Caco-2 (cell line): ENCODE data around the gene SPTBN1. TPM values are rescaled to one million over a fixed set of nuclear protein-coding genes. Genes with fewer than 3 reads are reported as not detected.
A peak's percentile ranks its signal among the peaks of the same experiment; 100 is the strongest.

ENCODE experiments used
- BruUV-seq: library from RNA; stranded (reverse); fragments of 400-500 nt; replicated peaks from 2 replicates; lab custom pipeline; 2021; lab: Mats Ljungman, UMichigan
- CTCF ChIA-PET: fragments of 300-600 bp; sonication (Branson Sonifier 250); formaldehyde crosslinking; loops from one replicate; lab custom pipeline; 2022; ENCODE audit warnings: antibody characterized with exemption; lab: Charles Lee
- POLR2A ChIA-PET: fragments of 300-600 bp; sonication (Branson Sonifier 250); formaldehyde crosslinking; loops from one replicate; lab custom pipeline; 2022; ENCODE audit warnings: antibody characterized with exemption; lab: Charles Lee
- DNase-seq, 2 experiments: peaks; one replicate each; pipeline versions ENCODE4 v3.0.0 to v3.0.0-alpha.2; 2020 to 2022
- H3K27me3 ChIP-seq: replicated peaks from 2 replicates; pipeline ENCODE4 v1.6.0; 2011; ENCODE audit warnings: low read length; ENCODE audit not compliant: control insufficient read depth, insufficient read depth
- H3K36me3 ChIP-seq: 2 replicates; pipeline ENCODE4 v1.5.1; 2011; ENCODE audit warnings: low read length; ENCODE audit not compliant: control insufficient read depth, insufficient read depth
- H3K4me1 ChIP-seq: fragments of 250-450 bp; sonication (Bioruptor Pico); 2 replicates; pipeline ENCODE4 v1.5.1; 2020; ENCODE audit warnings: mild to moderate bottlenecking
- H3K4me3 ChIP-seq: 2 replicates; pipeline ENCODE4 v1.5.1; 2011; ENCODE audit warnings: low read depth, mild to moderate bottlenecking, control low read depth, low read length
- H3K9me3 ChIP-seq: fragments of 250-450 bp; sonication (Bioruptor Pico); 2 replicates; pipeline ENCODE4 v1.5.1; 2020; ENCODE audit warnings: mild to moderate bottlenecking, moderate library complexity
- H3K27ac Mint-ChIP-seq: one replicate; pipeline ENCODE4 v1.8.0; 2022; ENCODE audit warnings: mixed read lengths; ENCODE audit not compliant: unreplicated experiment
- H3K27me3 Mint-ChIP-seq: one replicate; pipeline ENCODE4 v1.8.0; 2022; ENCODE audit warnings: mixed read lengths; ENCODE audit not compliant: insufficient read depth, unreplicated experiment
- H3K36me3 Mint-ChIP-seq: one replicate; pipeline ENCODE4 v1.8.0; 2022; ENCODE audit warnings: mild to moderate bottlenecking, mixed read lengths; ENCODE audit not compliant: insufficient read depth, unreplicated experiment
- H3K4me1 Mint-ChIP-seq: one replicate; pipeline ENCODE4 v1.8.0; 2022; ENCODE audit warnings: low read depth, mixed read lengths; ENCODE audit not compliant: unreplicated experiment
- H3K4me3 Mint-ChIP-seq: one replicate; pipeline ENCODE4 v1.8.0; 2022; ENCODE audit warnings: mild to moderate bottlenecking, moderate library complexity, mixed read lengths; ENCODE audit not compliant: unreplicated experiment
- H3K9me3 Mint-ChIP-seq: one replicate; pipeline ENCODE4 v1.8.0; 2022; ENCODE audit warnings: mixed read lengths; ENCODE audit not compliant: unreplicated experiment
- CTCF ChIP-seq, 2 experiments: fragments of 200-600 bp in 1 of 2; IDR thresholded peaks; 1 replicate in 1 of 2; 2 replicates in 1 of 2; pipeline versions ENCODE4 v1.5.1 to v1.8.0; 2011 to 2022; ENCODE audit warnings: antibody characterized with exemption in 1 of 2, control low read depth in 1 of 2, inconsistent platforms in 1 of 2, low read depth in 1 of 2, low read length in 1 of 2, mild to moderate bottlenecking in 1 of 2, moderate library complexity in 1 of 2; ENCODE audit not compliant: insufficient read depth in 1 of 2, severe bottlenecking in 1 of 2, unreplicated experiment in 1 of 2
- intact Hi-C: fragments of 100-400 bp; cut with micrococcal nuclease; formaldehyde crosslinking; loops from one replicate; pipeline ENCODE4 v1.10.0; 2022; ENCODE audit not compliant: unreplicated experiment
- total RNA-seq: library from RNA; stranded (reverse); gene quantifications from 2 replicates; pipeline ENCODE4 v1.2.3, GENCODE V29; 2022

The SPTBN1 gene
- total RNA-seq, 1 experiment from 2014 or later = 361 TPM

GRCh38 chr2:54595999-54596902, 140.1 kb downstream of the SPTBN1 start:
- TF ChIP-seq CTCF (IDR thresholded peaks at IDR 0.05; ENCODE audit: insufficient read depth in 1 of 2, low read depth in 1 of 2, low read length in 1 of 2, severe bottlenecking in 1 of 2, unreplicated experiment in 1 of 2) = no peak
- intact Hi-C loops = no loop called here
- H3K4me1 Mint-ChIP-seq = peaks cover 25% of the 10 kb centered on the region
- H3K4me3 Mint-ChIP-seq = no peak overlapping the region
- ChIA-PET CTCF (no interaction called here), POLR2A (no interaction called here)
- Histone ChIP-seq H3K9me3 (no peaks in the 10 kb centered on the region), H3K36me3 (peaks cover 4% of the 10 kb centered on the region), H3K27me3 (no peaks in the 10 kb centered on the region), H3K4me3 (no peak overlapping the region), H3K4me1 (peaks cover 9% of the 10 kb centered on the region)
- H3K27ac Mint-ChIP-seq = no peak overlapping the region
- no peak for DNase-seq
- H3K27me3 Mint-ChIP-seq = no peaks in the 10 kb centered on the region
- peaks cover 95% of the 10 kb centered on the region for H3K36me3 Mint-ChIP-seq
- no TSS peak for BruUV-seq
- no peaks in the 10 kb centered on the region for H3K9me3 Mint-ChIP-seq

- no peak for TF ChIP-seq CTCF (IDR thresholded peaks at IDR 0.05; ENCODE audit: insufficient read depth in 1 of 2, low read depth in 1 of 2, low read length in 1 of 2, severe bottlenecking in 1 of 2, unreplicated experiment in 1 of 2)
- Mint-ChIP-seq H3K27ac (peak overlapping the region; percentile 63), H3K4me1 (peaks cover 25% of the 10 kb centered on the region), H3K4me3 (no peak overlapping the region), H3K36me3 (peaks cover 99% of the 10 kb centered on the region), H3K27me3 (no peaks in the 10 kb centered on the region), H3K9me3 (no peaks in the 10 kb centered on the region)
- intact Hi-C loops = no loop called here
- Histone ChIP-seq H3K4me1 (peaks cover 9% of the 10 kb centered on the region), H3K4me3 (no peak overlapping the region), H3K27me3 (no peaks in the 10 kb centered on the region), H3K36me3 (peaks cover 4% of the 10 kb centered on the region), H3K9me3 (no peaks in the 10 kb centered on the region)
- POLR2A ChIA-PET = no interaction called here
- BruUV-seq = no TSS peak
- CTCF ChIA-PET = interaction anchor here (0.6 kb wide), 1 partner anchor 131 kb away, joined by 3 read pairs; no protein-coding TSS in a partner anchor
- DNase-seq = no peak
Observed at GRCh38 chr2:54597153-54597848, 141.2 kb downstream of the SPTBN1 start.
